Tibial artery (tissue), 4 donors: ENCODE data around the gene GLYATL3.

Experiments
- DNase-seq, 2 donors: peaks; one replicate each; pipeline ENCODE4 v3.0.0-alpha.2; 2019
- H3K27ac ChIP-seq, 2 donors: fragments of 200-600 bp; sonication (generic) in 1 of 2; 1 replicate in 1 of 2; 2 replicates in 1 of 2; pipeline ENCODE4 v1.5.1; 2018 to 2019; ENCODE audit warnings: mild to moderate bottlenecking in 1 of 2
- H3K27me3 ChIP-seq, 2 donors: fragments of 200-600 bp; sonication (generic) in 1 of 2; one replicate each; pipeline versions ENCODE4 v1.5.1 to v1.6.0; 2016 to 2019
- H3K36me3 ChIP-seq, 3 donors: fragments of 200-600 bp; sonication (generic) in 2 of 3; one replicate each; pipeline ENCODE4 v1.5.1; 2016 to 2019; ENCODE audit warnings: mild to moderate bottlenecking in 2 of 3
- H3K4me1 ChIP-seq, 4 donors: fragments of 200-600 bp; sonication (generic) in 2 of 4; 1 replicate in 3 of 4; 2 replicates in 1 of 4; pipeline ENCODE4 v1.5.1; 2016 to 2019
- H3K4me3 ChIP-seq, 2 donors: fragments of 200-600 bp; sonication (generic) in 1 of 2; 1 replicate in 1 of 2; 2 replicates in 1 of 2; pipeline ENCODE4 v1.5.1; 2018 to 2019; ENCODE audit warnings: mild to moderate bottlenecking in 2 of 2
- H3K9me3 ChIP-seq, 3 donors: fragments of 200-600 bp; sonication (generic) in 1 of 3; one replicate each; pipeline ENCODE4 v1.5.1; 2016 to 2019
- intact Hi-C: fragments of 100-400 bp; cut with DNase I; formaldehyde crosslinking; loops from one replicate; pipeline ENCODE4 v1.15.0; 2023; ENCODE audit warnings: low total_unique reads
- TF ChIP-seq, protein P1 (sequence below), 2 experiments: fragments of 200-600 bp in 1 of 2; fragments of 450-650 bp in 1 of 2; IDR thresholded peaks; one replicate each; pipeline ENCODE4 v1.5.1; 2017 to 2019; ENCODE audit warnings: antibody characterized with exemption in 2 of 2, mild to moderate bottlenecking in 1 of 2, moderate library complexity in 1 of 2

Gene GLYATL3

GRCh38 chr6:49506569-49507111, 6.9 kb downstream of the GLYATL3 start:
- DNase-seq: no peak
- no peak overlapping the region for H3K4me3 ChIP-seq
- TF ChIP-seq, protein P1, sequence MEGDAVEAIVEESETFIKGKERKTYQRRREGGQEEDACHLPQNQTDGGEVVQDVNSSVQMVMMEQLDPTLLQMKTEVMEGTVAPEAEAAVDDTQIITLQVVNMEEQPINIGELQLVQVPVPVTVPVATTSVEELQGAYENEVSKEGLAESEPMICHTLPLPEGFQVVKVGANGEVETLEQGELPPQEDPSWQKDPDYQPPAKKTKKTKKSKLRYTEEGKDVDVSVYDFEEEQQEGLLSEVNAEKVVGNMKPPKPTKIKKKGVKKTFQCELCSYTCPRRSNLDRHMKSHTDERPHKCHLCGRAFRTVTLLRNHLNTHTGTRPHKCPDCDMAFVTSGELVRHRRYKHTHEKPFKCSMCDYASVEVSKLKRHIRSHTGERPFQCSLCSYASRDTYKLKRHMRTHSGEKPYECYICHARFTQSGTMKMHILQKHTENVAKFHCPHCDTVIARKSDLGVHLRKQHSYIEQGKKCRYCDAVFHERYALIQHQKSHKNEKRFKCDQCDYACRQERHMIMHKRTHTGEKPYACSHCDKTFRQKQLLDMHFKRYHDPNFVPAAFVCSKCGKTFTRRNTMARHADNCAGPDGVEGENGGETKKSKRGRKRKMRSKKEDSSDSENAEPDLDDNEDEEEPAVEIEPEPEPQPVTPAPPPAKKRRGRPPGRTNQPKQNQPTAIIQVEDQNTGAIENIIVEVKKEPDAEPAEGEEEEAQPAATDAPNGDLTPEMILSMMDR (IDR thresholded peaks at IDR 0.05): no peak
- intact Hi-C loops: no loop called here
- H3K9me3 ChIP-seq: no peaks in the 10 kb centered on the region
- H3K36me3 ChIP-seq: no peaks in the 10 kb centered on the region
- H3K4me1 ChIP-seq: no peaks in the 10 kb centered on the region
- no peaks in the 10 kb centered on the region for H3K27me3 ChIP-seq
- no peak overlapping the region for H3K27ac ChIP-seq

DNA sequence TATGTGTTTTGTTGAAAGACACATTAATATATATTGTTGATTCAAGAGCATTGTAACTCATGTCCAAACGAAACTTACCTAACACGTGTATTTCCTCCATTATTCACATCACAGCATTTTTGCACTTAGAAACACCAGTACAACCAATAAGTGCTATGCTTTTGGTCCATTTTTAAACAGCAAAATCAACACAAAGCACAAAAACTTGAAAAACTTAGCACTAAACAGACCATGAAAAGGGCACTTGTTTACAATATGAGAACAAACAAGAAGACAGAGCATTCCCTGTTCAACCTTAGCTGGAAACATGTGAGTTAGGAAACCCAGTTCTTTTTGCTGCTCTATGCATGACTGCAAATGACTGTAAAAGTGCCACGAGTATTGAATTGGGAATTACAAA, 9.6 kb downstream of the GLYATL3 start:
- Histone ChIP-seq H3K36me3 (no peaks in the 10 kb centered on the region), H3K4me1 (no peaks in the 10 kb centered on the region), H3K27me3 (no peaks in the 10 kb centered on the region), H3K4me3 (no peak overlapping the region), H3K9me3 (no peaks in the 10 kb centered on the region), H3K27ac (no peak overlapping the region)
- intact Hi-C loops: no loop called here
- TF ChIP-seq, protein P1 (IDR thresholded peaks at IDR 0.05): no peak
- no peak for DNase-seq

- TF ChIP-seq, protein P1 (IDR thresholded peaks at IDR 0.05): no peak
These were observed 13.6 kb downstream of the GLYATL3 start for GRCh38 chr6:49513153-49513989.

GRCh38 chr6:49514571-49515484, 15.1 kb downstream of the GLYATL3 start:
- no peak for DNase-seq
- H3K36me3 ChIP-seq: no peaks in the 10 kb centered on the region
- intact Hi-C loops: no loop called here
- H3K4me3 ChIP-seq: no peak overlapping the region
- H3K27me3 ChIP-seq: no peaks in the 10 kb centered on the region
- no peaks in the 10 kb centered on the region for H3K4me1 ChIP-seq
- no peaks in the 10 kb centered on the region for H3K9me3 ChIP-seq
- TF ChIP-seq, protein P1 (IDR thresholded peaks at IDR 0.05): no peak
- H3K27ac ChIP-seq: no peak overlapping the region

More at GRCh38 chr6:49513153-49513989, 13.6 kb downstream of the GLYATL3 start:
- DNase-seq: no peak
- H3K9me3 ChIP-seq: no peaks in the 10 kb centered on the region
- no peak overlapping the region for H3K4me3 ChIP-seq
- no peak overlapping the region for H3K27ac ChIP-seq
- H3K27me3 ChIP-seq: no peaks in the 10 kb centered on the region
- intact Hi-C loops: no loop called here
- no peaks in the 10 kb centered on the region for H3K4me1 ChIP-seq
- no peaks in the 10 kb centered on the region for H3K36me3 ChIP-seq

GRCh38 chr6:49515485-49516146, 15.9 kb downstream of the GLYATL3 start:
- Histone ChIP-seq H3K4me3 (no peak overlapping the region), H3K27me3 (no peaks in the 10 kb centered on the region), H3K4me1 (no peaks in the 10 kb centered on the region), H3K27ac (no peak overlapping the region), H3K36me3 (no peaks in the 10 kb centered on the region), H3K9me3 (no peaks in the 10 kb centered on the region)
- DNase-seq: no peak
- TF ChIP-seq, protein P1 (IDR thresholded peaks at IDR 0.05): no peak
- intact Hi-C loops: no loop called here
